WERI-Rb-1 (cell line): Measurements from ENCODE around the gene SPATA4.

Source experiments
- DNase-seq: peaks from one replicate; pipeline ENCODE4 v3.0.0-alpha.2; 2020
- H3K27ac ChIP-seq: fragments of 250-450 bp; sonication (Bioruptor Pico); 2 replicates; pipeline ENCODE4 v1.5.1; 2020; ENCODE audit warnings: mild to moderate bottlenecking, moderate library complexity
- H3K27me3 ChIP-seq: fragments of 250-450 bp; sonication (Bioruptor Pico); 2 replicates; pipeline ENCODE4 v1.5.1; 2021; ENCODE audit warnings: mild to moderate bottlenecking, low read depth, moderate library complexity; ENCODE audit not compliant: insufficient read depth, severe bottlenecking
- H3K36me3 ChIP-seq: fragments of 250-450 bp; sonication (Bioruptor Pico); 2 replicates; pipeline ENCODE4 v1.5.1; 2020; ENCODE audit warnings: mild to moderate bottlenecking, moderate library complexity
- H3K4me3 ChIP-seq: 2 replicates; pipeline ENCODE4 v1.5.1; 2011; ENCODE audit warnings: low read depth, mild to moderate bottlenecking, control low read depth, low read length
- H3K9me3 ChIP-seq: fragments of 250-450 bp; sonication (Bioruptor Pico); 2 replicates; pipeline ENCODE4 v1.5.1; 2021; ENCODE audit warnings: mild to moderate bottlenecking, moderate library complexity; ENCODE audit not compliant: severe bottlenecking
- CTCF ChIP-seq: IDR thresholded peaks from 2 replicates; pipeline ENCODE4 v1.5.1; 2011; ENCODE audit warnings: low read depth, mild to moderate bottlenecking, control low read depth, inconsistent platforms, low read length

Gene SPATA4

GRCh38 chr4:176185051-176185450, 10.3 kb downstream of the SPATA4 start:
- no peak for DNase-seq
- Histone ChIP-seq H3K27ac (no peak overlapping the region), H3K9me3 (no peaks in the 10 kb centered on the region), H3K4me3 (no peak overlapping the region), H3K27me3 (no peaks in the 10 kb centered on the region), H3K36me3 (no peaks in the 10 kb centered on the region)
- TF ChIP-seq CTCF = no peak

DNA sequence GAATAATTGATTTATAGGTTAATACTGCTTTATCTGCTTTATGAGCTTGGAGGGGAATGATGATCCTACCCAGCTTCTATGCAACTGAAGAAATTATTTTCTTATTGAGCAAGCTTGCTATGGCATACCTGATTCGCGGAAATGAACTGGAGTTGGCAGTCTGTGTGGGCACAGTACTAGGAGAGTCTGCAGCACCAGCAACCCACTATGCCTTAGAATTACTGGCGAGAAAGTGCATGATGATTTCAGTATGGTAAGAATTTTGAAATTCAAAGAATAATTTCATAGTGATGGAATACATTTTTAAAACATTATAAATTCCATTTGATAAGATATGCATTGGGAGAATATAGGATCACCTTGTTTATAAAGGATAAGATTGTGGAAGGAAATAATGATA, 32.3 kb downstream of the SPATA4 start:
- no peak for DNase-seq
- peaks cover 2% of the 10 kb centered on the region; the same call in 1 of the 2 replicates for H3K36me3 ChIP-seq
- no peak for TF ChIP-seq CTCF
- no peaks in the 10 kb centered on the region for H3K9me3 ChIP-seq
- H3K27me3 ChIP-seq = no peaks in the 10 kb centered on the region
- no peak overlapping the region for H3K27ac ChIP-seq
- H3K4me3 ChIP-seq = no peak overlapping the region

GRCh38 chr4:176156656-176157055, 38.7 kb downstream of the SPATA4 start:
- H3K4me3 ChIP-seq = no peak overlapping the region
- H3K27ac ChIP-seq = no peak overlapping the region
- H3K27me3 ChIP-seq = no peaks in the 10 kb centered on the region
- no peak for DNase-seq
- no peak for TF ChIP-seq CTCF
- H3K9me3 ChIP-seq = no peaks in the 10 kb centered on the region
- H3K36me3 ChIP-seq = peaks cover 2% of the 10 kb centered on the region

- no peaks in the 10 kb centered on the region for H3K27me3 ChIP-seq
These were observed 42.3 kb downstream of the SPATA4 start for GRCh38 chr4:176153124-176153523.

GRCh38 chr4:176150704-176151103, 44.7 kb downstream of the SPATA4 start:
- no peak overlapping the region for H3K4me3 ChIP-seq
- H3K27me3 ChIP-seq = no peaks in the 10 kb centered on the region
- H3K9me3 ChIP-seq = no peaks in the 10 kb centered on the region
- no peak for TF ChIP-seq CTCF
- H3K27ac ChIP-seq = no peak overlapping the region
- no peak for DNase-seq
- no peaks in the 10 kb centered on the region; the same call in none of the 2 replicates for H3K36me3 ChIP-seq

More at GRCh38 chr4:176153124-176153523, 42.3 kb downstream of the SPATA4 start:
- H3K27ac ChIP-seq = no peak overlapping the region
- no peaks in the 10 kb centered on the region for H3K9me3 ChIP-seq
- H3K4me3 ChIP-seq = no peak overlapping the region
- no peaks in the 10 kb centered on the region; the same call in none of the 2 replicates for H3K36me3 ChIP-seq
- no peak for TF ChIP-seq CTCF
- no peak for DNase-seq

DNA sequence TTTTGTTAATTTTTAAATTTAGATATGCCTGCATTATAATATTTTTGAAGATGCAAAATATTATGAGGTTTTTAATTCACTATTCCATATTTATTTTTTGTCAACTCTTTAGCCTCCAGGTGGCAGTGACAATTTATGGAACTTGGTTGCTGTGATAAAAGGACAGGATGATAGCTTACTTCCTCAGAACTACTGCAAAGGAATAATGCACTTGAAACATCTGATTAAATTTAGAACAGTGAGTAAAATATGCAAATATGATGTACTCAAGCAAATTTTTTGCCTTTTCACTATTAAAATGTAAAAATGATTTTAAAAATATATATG, 45.1 kb downstream of the SPATA4 start:
- no peak for DNase-seq
- no peaks in the 10 kb centered on the region for H3K27me3 ChIP-seq
- H3K27ac ChIP-seq = no peak overlapping the region
- no peak overlapping the region for H3K4me3 ChIP-seq
- TF ChIP-seq CTCF = no peak
- H3K9me3 ChIP-seq = no peaks in the 10 kb centered on the region
- H3K36me3 ChIP-seq = no peaks in the 10 kb centered on the region; the same call in none of the 2 replicates
